H1 (cell line): ENCODE measurements around the gene ZNF133. TPM values are rescaled to one million over a fixed set of nuclear protein-coding genes. Genes with fewer than 3 reads are reported as not detected.

Experiments used
- CHD7 ChIP-seq: fragments of 300-600 bp; sonication (generic); IDR thresholded peaks from 2 replicates; pipeline ENCODE4 v1.7.1; 2012; ENCODE audit warnings: low read length, moderate library complexity, mild to moderate bottlenecking, inconsistent platforms; ENCODE audit not compliant: insufficient replicate concordance
- CTBP2 ChIP-seq: IDR thresholded peaks from 2 replicates; pipeline ENCODE4 v1.7.0; 2011; ENCODE audit warnings: borderline replicate concordance, mild to moderate bottlenecking, moderate library complexity, mixed read lengths, low read length; ENCODE audit not compliant: insufficient read depth, insufficient read length
- HDAC2 ChIP-seq, 2 experiments: fragments of 300-600 bp in 1 of 2; sonication (generic) in 1 of 2; IDR thresholded peaks; 2 replicates each; pipeline ENCODE4 v1.6.1; 2011 to 2012; ENCODE audit warnings: low read depth in 2 of 2, low read length in 2 of 2, mild to moderate bottlenecking in 2 of 2, moderate library complexity in 2 of 2, borderline replicate concordance in 1 of 2, inconsistent platforms in 1 of 2
- HDAC6 ChIP-seq: IDR thresholded peaks from one replicate; pipeline ENCODE4 v1.7.1; 2012; ENCODE audit warnings: low read depth, mild to moderate bottlenecking, inconsistent platforms, low read length, moderate library complexity
- JUN ChIP-seq: IDR thresholded peaks from 2 replicates; pipeline ENCODE4 v1.6.1; 2011; ENCODE audit warnings: low read depth, mild to moderate bottlenecking, improper control_type of control experiment, low read length
- KDM5A ChIP-seq: fragments of 200-600 bp; IDR thresholded peaks from 2 replicates; pipeline ENCODE4 v1.7.1; 2012; ENCODE audit warnings: mild to moderate bottlenecking, low read length, inconsistent platforms, mixed read lengths
- SIX5 ChIP-seq: IDR thresholded peaks from 2 replicates; pipeline ENCODE4 v1.6.1; 2011; ENCODE audit warnings: mild to moderate bottlenecking, low read depth, low read length
- SRF ChIP-seq: IDR thresholded peaks from 2 replicates; pipeline ENCODE4 v1.6.1; 2011; ENCODE audit warnings: mild to moderate bottlenecking, low read depth, low read length, moderate library complexity
- TAF1 ChIP-seq: IDR thresholded peaks from 2 replicates; pipeline ENCODE4 v1.6.1; 2011; ENCODE audit warnings: mild to moderate bottlenecking, low read depth, low read length
- polyA plus RNA-seq, 7 experiments: library from polyadenylated mRNA; depleted of rRNA in 3 of 7; stranded (reverse) in 5 of 7; unstranded in 2 of 7; fragments of >200 nt in 5 of 7; fragments of 200-250 nt in 2 of 7; gene quantifications; 1 replicate in 5 of 7; 2 replicates in 1 of 7; 4 replicates in 1 of 7; pipeline versions ENCODE4 v1.2.1 to v1.2.3, GENCODE V29; 2011 to 2013; ENCODE audit warnings: missing spikeins in 2 of 7, mixed read lengths in 2 of 7
- total RNA-seq: library from RNA; stranded (reverse); fragmentation: NEBNext Ultra II Directional; extraction: Animal tissue kit (Norgen Biotek cat#: 25700); gene quantifications from 2 replicates; pipeline ENCODE4 v1.2.1, GENCODE V29; 2021

Gene ZNF133
- total and polyA plus RNA-seq, 2 of the 8 experiments (the other 6 are each of a cell fraction or from before 2014, with no cell fraction given), result 12.1 to 15.8 TPM

- TF ChIP-seq CHD7 (no peak), SIX5 (peak; percentile 77), HDAC2 (IDR thresholded peaks at IDR 0.05; ENCODE audit: borderline replicate concordance in 1 of 2, low read depth in 2 of 2, low read length in 2 of 2) (0 out of 4 replicates have a peak, but pooled peaks of 1 of the 2 experiments have one; percentile 61), TAF1 (peak; percentile 90), SRF (peak; percentile 70), JUN (no peak), CTBP2 (no peak), HDAC6 (no peak), KDM5A (0 out of 2 replicates have a peak, but pooled peaks have one; percentile 41)
Measured at GRCh38 chr20:18287915-18288748, at the start of gene ZNF133 (continued).
